CD4-positive, alpha-beta memory T cell (primary cell): ENCODE measurements around the gene SPATS2. TPM values are rescaled to one million over a fixed set of nuclear protein-coding genes. Genes with fewer than 3 reads are reported as not detected.
A peak's percentile ranks its signal among the peaks of the same experiment; 100 is the strongest.

Source experiments
- CTCF ChIA-PET: fragments of 350-600 bp; sonication (Branson Sonifier 250); formaldehyde crosslinking; loops from one replicate; lab custom pipeline; 2021; ENCODE audit warnings: inconsistent platforms; ENCODE audit not compliant: partially characterized antibody; lab: Charles Lee
- POLR2A ChIA-PET: fragments of 350-600 bp; sonication (Branson Sonifier 250); formaldehyde crosslinking; loops from one replicate; lab custom pipeline; 2021; ENCODE audit not compliant: partially characterized antibody; lab: Charles Lee
- DNase-seq, 5 donors: peaks; one replicate each; pipeline versions ENCODE4 v3.0.0 to v3.0.0-alpha.2; 2020 to 2022; ENCODE audit warnings: mixed read lengths in 1 of 5
- H3K27ac ChIP-seq: one replicate; pipeline ENCODE4 v1.7.0; 2013; ENCODE audit warnings: low read depth, low read length
- H3K27me3 ChIP-seq: 2 replicates; pipeline ENCODE4 v1.7.0; 2013; ENCODE audit warnings: mild to moderate bottlenecking, low read length, moderate library complexity; ENCODE audit not compliant: insufficient read depth
- H3K36me3 ChIP-seq: 2 replicates; pipeline ENCODE4 v1.7.0; 2013; ENCODE audit warnings: mild to moderate bottlenecking, low read length, moderate library complexity; ENCODE audit not compliant: insufficient read depth
- H3K4me1 ChIP-seq: 2 replicates; pipeline ENCODE4 v1.7.0; 2013; ENCODE audit warnings: mild to moderate bottlenecking, low read length, moderate library complexity; ENCODE audit not compliant: insufficient read depth
- H3K4me3 ChIP-seq, 2 donors: one replicate each; pipeline ENCODE4 v1.7.0; 2013; ENCODE audit warnings: low read length in 2 of 2, mild to moderate bottlenecking in 1 of 2
- H3K9me3 ChIP-seq, 2 donors: one replicate each; pipeline ENCODE4 v1.7.0; 2013; ENCODE audit warnings: low read length in 2 of 2, control low read depth in 1 of 2; ENCODE audit not compliant: control insufficient read depth in 1 of 2
- H3K27ac Mint-ChIP-seq, 7 donors: one replicate each; pipeline ENCODE4 v1.8.0; 2020 to 2021; ENCODE audit warnings: mixed read lengths in 7 of 7, mild to moderate bottlenecking in 6 of 7, inconsistent platforms in 3 of 7, moderate library complexity in 3 of 7
- H3K27me3 Mint-ChIP-seq, 2 donors: one replicate each; pipeline ENCODE4 v1.8.0; 2020 to 2021; ENCODE audit warnings: mixed read lengths in 2 of 2
- H3K36me3 Mint-ChIP-seq, 2 donors: one replicate each; pipeline ENCODE4 v1.8.0; 2020 to 2021; ENCODE audit warnings: mixed read lengths in 2 of 2, inconsistent platforms in 1 of 2, mild to moderate bottlenecking in 1 of 2
- H3K4me1 Mint-ChIP-seq, 4 donors: one replicate each; pipeline ENCODE4 v1.8.0; 2020 to 2021; ENCODE audit warnings: mixed read lengths in 4 of 4, mild to moderate bottlenecking in 1 of 4
- H3K4me3 Mint-ChIP-seq, 8 donors: one replicate each; pipeline ENCODE4 v1.8.0; 2020 to 2021; ENCODE audit warnings: mixed read lengths in 8 of 8, mild to moderate bottlenecking in 7 of 8, moderate library complexity in 6 of 8, inconsistent platforms in 3 of 8
- H3K9me3 Mint-ChIP-seq, 8 donors: one replicate each; pipeline ENCODE4 v1.8.0; 2020 to 2021; ENCODE audit warnings: mixed read lengths in 8 of 8, mild to moderate bottlenecking in 5 of 8, inconsistent platforms in 3 of 8, moderate library complexity in 1 of 8
- intact Hi-C: fragments of 100-400 bp; cut with micrococcal nuclease; formaldehyde crosslinking; loops from one replicate; pipeline ENCODE4 v1.15.1; 2023
- polyA plus RNA-seq, 2 donors: library from polyadenylated mRNA; unstranded; fragments of 300-500 nt; fragmentation: Illumina TruSeq; gene quantifications; one replicate each; pipeline ENCODE4 v1.2.3, GENCODE V29; 2021
- total RNA-seq, 2 experiments: library from RNA; stranded (reverse); gene quantifications; one replicate each; pipeline ENCODE4 v1.2.3, GENCODE V29; 2021

The SPATS2 gene
- total and polyA plus RNA-seq, 4 experiments from 2014 or later: 4.3 to 7.8 (median 5.0) TPM

DNA sequence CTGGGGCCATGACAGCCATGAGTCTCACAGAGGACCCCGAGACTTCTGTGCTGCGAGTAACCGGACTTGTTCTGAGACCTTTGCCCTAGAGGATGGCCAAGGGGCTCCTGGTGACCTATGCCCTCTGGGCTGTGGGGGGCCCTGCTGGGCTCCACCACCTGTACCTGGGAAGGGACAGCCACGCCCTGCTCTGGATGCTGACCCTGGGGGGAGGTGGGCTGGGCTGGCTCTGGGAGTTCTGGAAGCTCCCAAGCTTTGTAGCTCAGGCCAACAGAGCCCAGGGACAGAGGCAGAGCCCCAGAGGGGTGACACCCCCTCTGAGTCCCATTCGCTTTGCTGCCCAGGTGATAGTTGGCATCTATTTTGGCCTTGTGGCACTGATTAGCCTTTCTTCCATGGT is 18.5 kb upstream of the SPATS2 start:
- Histone ChIP-seq H3K27me3 (peaks cover 52% of the 10 kb centered on the region), H3K36me3 (no peaks in the 10 kb centered on the region), H3K27ac (no peak overlapping the region), H3K9me3 (no peaks in the 10 kb centered on the region), H3K4me3 (no peak overlapping the region), H3K4me1 (peaks cover 32% of the 10 kb centered on the region)
- H3K4me1 Mint-ChIP-seq: peaks cover 9 to 32% (median 22%) of the 10 kb centered on the region in 4 donors
- ChIA-PET CTCF (interaction anchor here (0.7 to 17.9 kb wide), 8 partner anchors 9 to 164 kb away, joined by 3 to 538 read pairs (median 32); partner anchors contain the start of genes C1QL4 and SPATS2), POLR2A (no interaction called here)
- intact Hi-C loops: no loop called here
- H3K4me3 Mint-ChIP-seq: peak overlapping the region in 3 of 8 donors; percentile 17 to 64 (median 29)
- peak overlapping the region in 1 of 7 donors; percentile 19 for H3K27ac Mint-ChIP-seq
- H3K9me3 Mint-ChIP-seq: no peaks in the 10 kb centered on the region
- H3K27me3 Mint-ChIP-seq: peaks cover 24 to 42% of the 10 kb centered on the region in 2 donors
- no peak for DNase-seq
- H3K36me3 Mint-ChIP-seq: no peaks in the 10 kb centered on the region

DNA sequence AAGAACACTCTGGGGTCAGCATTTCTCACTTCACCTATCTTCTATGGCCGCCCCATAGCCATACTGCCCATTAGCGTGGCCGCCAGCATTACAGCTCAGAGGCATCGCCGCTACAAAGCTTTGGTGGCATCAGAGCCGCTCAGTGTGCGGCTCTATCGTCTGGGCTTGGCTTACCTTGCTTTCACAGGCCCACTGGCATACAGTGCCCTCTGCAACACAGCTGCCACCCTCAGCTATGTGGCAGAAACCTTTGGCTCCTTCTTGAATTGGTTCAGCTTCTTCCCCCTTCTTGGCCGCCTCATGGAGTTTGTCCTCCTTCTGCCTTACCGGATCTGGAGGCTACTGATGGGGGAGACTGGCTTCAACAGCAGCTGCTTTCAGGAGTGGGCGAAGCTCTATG is 18.0 kb upstream of the SPATS2 start:
- Mint-ChIP-seq H3K27ac (no peak overlapping the region), H3K36me3 (no peaks in the 10 kb centered on the region), H3K27me3 (peaks cover 24 to 39% of the 10 kb centered on the region in 2 donors), H3K9me3 (no peaks in the 10 kb centered on the region), H3K4me1 (peaks cover 9 to 27% (median 18%) of the 10 kb centered on the region in 4 donors), H3K4me3 (peak overlapping the region in 2 of 8 donors; percentile 43 to 46)
- no peaks in the 10 kb centered on the region for H3K9me3 ChIP-seq
- H3K27me3 ChIP-seq: peaks cover 50% of the 10 kb centered on the region
- DNase-seq: no peak
- intact Hi-C loops: no loop called here
- H3K27ac ChIP-seq: no peak overlapping the region
- no peak overlapping the region for H3K4me3 ChIP-seq
- H3K36me3 ChIP-seq: no peaks in the 10 kb centered on the region
- ChIA-PET POLR2A (no interaction called here), CTCF (interaction anchor here (0.5 to 17.9 kb wide), 7 partner anchors 9 to 273 kb away, joined by 3 to 538 read pairs (median 48); partner anchors contain the start of gene C1QL4)
- H3K4me1 ChIP-seq: peaks cover 28% of the 10 kb centered on the region

DNA sequence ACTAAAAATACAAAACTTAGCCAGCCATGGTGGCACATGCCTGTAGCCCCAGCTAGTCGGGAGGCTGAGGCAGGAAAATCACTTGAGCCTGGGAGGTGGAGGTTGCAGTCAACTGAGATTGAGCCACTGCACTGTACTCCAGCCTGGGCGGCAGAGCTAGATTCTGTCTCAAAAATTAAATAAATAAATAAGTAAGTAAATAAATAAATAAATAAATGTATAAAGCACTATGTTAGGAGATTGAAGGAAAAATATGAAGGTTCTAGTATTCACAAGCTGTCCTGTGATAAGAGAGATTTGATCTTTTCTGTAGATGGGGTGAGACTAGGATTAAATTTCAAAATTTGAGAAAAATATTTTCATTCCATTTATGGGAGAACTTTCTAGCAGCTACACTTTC is 14.9 kb upstream of the SPATS2 start:
- Histone ChIP-seq H3K9me3 (no peaks in the 10 kb centered on the region), H3K27ac (no peak overlapping the region), H3K36me3 (no peaks in the 10 kb centered on the region), H3K27me3 (peaks cover 29% of the 10 kb centered on the region), H3K4me3 (no peak overlapping the region), H3K4me1 (peaks cover 8% of the 10 kb centered on the region)
- POLR2A ChIA-PET: no interaction called here
- intact Hi-C loops: no loop called here
- CTCF ChIA-PET: interaction anchor here (1.3 to 17.9 kb wide), 5 partner anchors 9 to 160 kb away, joined by 6 to 538 read pairs (median 48); partner anchors contain the start of gene C1QL4
- Mint-ChIP-seq H3K9me3 (no peaks in the 10 kb centered on the region), H3K4me3 (no peak overlapping the region), H3K36me3 (no peaks in the 10 kb centered on the region), H3K27ac (no peak overlapping the region), H3K27me3 (peaks cover 17 to 33% of the 10 kb centered on the region in 2 donors), H3K4me1 (peaks cover under 1 to 2% (median 2%) of the 10 kb centered on the region in 4 donors)
- no peak for DNase-seq

DNA sequence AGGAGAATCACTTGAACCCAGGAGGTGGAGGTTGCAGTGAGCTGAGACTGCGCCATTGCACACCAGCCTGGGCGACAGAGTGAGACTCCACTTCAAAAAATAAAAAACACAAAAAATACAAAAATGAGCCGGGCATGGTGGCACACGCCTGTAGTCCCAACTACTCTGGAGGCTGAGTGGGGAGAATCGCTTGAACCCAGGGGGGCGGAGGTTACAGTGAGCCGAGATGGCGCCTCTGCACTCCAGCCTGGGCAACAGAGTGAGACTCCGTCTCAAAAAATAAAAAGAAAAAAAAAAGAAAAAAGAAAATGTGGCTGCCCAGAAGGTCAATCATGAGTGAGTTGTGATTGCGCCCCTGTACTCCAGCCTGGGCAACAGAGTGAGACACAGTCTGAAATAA is 11.3 kb upstream of the SPATS2 start:
- no peaks in the 10 kb centered on the region for H3K9me3 ChIP-seq
- no peaks in the 10 kb centered on the region for H3K36me3 ChIP-seq
- CTCF ChIA-PET: interaction anchor here (1.4 to 17.9 kb wide), 4 partner anchors 13 to 157 kb away, joined by 4 to 538 read pairs (median 48); partner anchors contain the start of gene SPATS2
- no peak overlapping the region for H3K4me3 Mint-ChIP-seq
- H3K4me1 Mint-ChIP-seq: peaks cover 0 to 5% (median 4%) of the 10 kb centered on the region in 4 donors
- no peaks in the 10 kb centered on the region for H3K4me1 ChIP-seq
- H3K27me3 Mint-ChIP-seq: peaks cover 22 to 30% of the 10 kb centered on the region in 2 donors
- intact Hi-C loops: no loop called here
- DNase-seq: no peak
- no peak overlapping the region for H3K27ac ChIP-seq
- H3K4me3 ChIP-seq: no peak overlapping the region
- no peaks in the 10 kb centered on the region for H3K9me3 Mint-ChIP-seq
- POLR2A ChIA-PET: no interaction called here
- no peaks in the 10 kb centered on the region for H3K36me3 Mint-ChIP-seq
- H3K27me3 ChIP-seq: peaks cover 14% of the 10 kb centered on the region
- no peak overlapping the region for H3K27ac Mint-ChIP-seq

DNA sequence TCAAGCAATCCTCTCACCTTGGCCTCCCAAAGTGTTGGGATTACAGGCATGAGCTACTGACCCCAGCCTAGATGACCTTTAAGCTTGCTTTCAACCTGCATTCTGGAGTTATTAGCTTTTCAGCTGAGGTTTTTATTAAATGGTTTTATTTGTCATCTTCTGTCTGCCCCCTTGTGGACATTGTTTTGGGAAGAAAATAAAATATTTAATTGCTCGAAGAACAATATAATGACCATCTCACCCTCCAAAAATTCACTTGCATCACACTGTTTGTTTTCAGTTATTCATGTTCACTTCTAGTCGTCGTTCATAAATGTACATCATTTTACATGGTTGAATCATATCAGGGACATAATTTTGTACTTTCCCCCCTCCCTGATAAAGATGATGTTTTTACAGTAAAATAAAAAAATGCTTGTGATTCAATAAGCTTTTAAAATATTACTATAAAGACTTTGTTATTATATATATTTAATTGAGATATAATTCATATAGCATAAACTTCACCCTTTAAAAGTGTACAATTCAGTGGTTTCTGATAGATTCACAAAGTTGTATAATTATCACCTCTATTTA is 10.1 kb upstream of the SPATS2 start:
- H3K36me3 Mint-ChIP-seq: no peaks in the 10 kb centered on the region
- POLR2A ChIA-PET: interaction anchor here (0.7 to 2.1 kb wide), 2 partner anchors 9 to 10 kb away, joined by 3 to 14 read pairs; partner anchors contain the start of gene SPATS2
- H3K4me3 ChIP-seq: no peak overlapping the region
- peaks cover 0 to 5% (median 4%) of the 10 kb centered on the region in 4 donors for H3K4me1 Mint-ChIP-seq
- H3K27me3 Mint-ChIP-seq: peaks cover 22 to 29% of the 10 kb centered on the region in 2 donors
- H3K36me3 ChIP-seq: no peaks in the 10 kb centered on the region
- H3K27ac Mint-ChIP-seq: no peak overlapping the region
- intact Hi-C loops: no loop called here
- H3K27ac ChIP-seq: no peak overlapping the region
- H3K9me3 ChIP-seq: no peaks in the 10 kb centered on the region
- H3K9me3 Mint-ChIP-seq: no peaks in the 10 kb centered on the region
- H3K4me1 ChIP-seq: no peaks in the 10 kb centered on the region
- no peak overlapping the region for H3K4me3 Mint-ChIP-seq
- CTCF ChIA-PET: interaction anchor here (1.0 to 17.9 kb wide), 23 partner anchors 9 to 294 kb away, joined by 3 to 538 read pairs (median 6); partner anchors contain the start of genes C1QL4, DNAJC22, SPATS2 and TROAP
- peaks cover 10% of the 10 kb centered on the region for H3K27me3 ChIP-seq
- no peak for DNase-seq

DNA sequence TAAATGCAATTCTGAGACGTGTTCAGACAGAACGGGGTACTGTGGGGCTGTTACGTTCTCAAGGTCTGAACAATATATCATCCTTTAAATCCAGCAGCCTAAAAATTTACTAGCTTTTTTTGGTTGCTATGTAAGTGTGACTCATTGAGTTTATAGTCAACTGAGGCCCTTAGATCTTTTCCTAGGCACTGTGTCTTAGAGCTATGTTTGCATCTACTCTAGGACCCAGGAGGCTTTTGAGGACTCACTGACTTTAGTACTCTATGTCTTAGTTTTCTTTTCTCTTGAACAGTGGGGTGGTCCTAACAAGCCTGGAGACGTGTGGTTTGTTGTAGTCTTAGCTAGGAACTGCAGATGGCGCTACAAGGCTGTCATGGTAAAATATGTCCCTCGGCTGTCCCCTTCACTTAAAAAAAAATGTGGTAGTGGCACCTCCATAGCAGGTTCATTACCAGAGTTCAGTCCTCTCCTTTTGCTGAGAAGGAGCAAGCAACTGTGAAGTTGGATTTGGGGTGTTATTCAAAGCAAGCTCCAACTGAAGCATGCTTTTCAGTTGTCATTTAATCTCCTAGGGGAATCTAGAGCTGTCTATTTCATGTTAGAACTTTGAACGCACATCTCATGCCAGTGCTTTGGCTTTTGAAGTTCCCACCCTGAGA is 8.7 kb upstream of the SPATS2 start:
- peaks cover 20 to 23% of the 10 kb centered on the region in 2 donors for H3K27me3 Mint-ChIP-seq
- peak; percentile 63 to 70 (median 65) for DNase-seq
- Histone ChIP-seq H3K4me1 (no peaks in the 10 kb centered on the region), H3K9me3 (no peaks in the 10 kb centered on the region), H3K36me3 (no peaks in the 10 kb centered on the region), H3K27me3 (peaks cover 6% of the 10 kb centered on the region), H3K4me3 (no peak overlapping the region), H3K27ac (no peak overlapping the region)
- POLR2A ChIA-PET: interaction anchor here (0.7 to 2.1 kb wide), 7 partner anchors 8 to 265 kb away, joined by 3 to 14 read pairs (median 5); partner anchors contain the start of genes PRPF40B and SPATS2
- CTCF ChIA-PET: interaction anchor here (0.5 to 17.9 kb wide), 57 partner anchors 10 to 863 kb away, joined by 3 to 538 read pairs (median 4); partner anchors contain the start of genes C1QL4, DNAJC22, PRPF40B and SPATS2
- H3K4me1 Mint-ChIP-seq: peaks cover 0 to 5% (median 4%) of the 10 kb centered on the region in 4 donors
- intact Hi-C loops: loop anchor here (1.0 kb wide), 3 partner anchors 31 to 222 kb away; no protein-coding TSS in a partner anchor
- H3K4me3 Mint-ChIP-seq: no peak overlapping the region
- no peak overlapping the region for H3K27ac Mint-ChIP-seq
- H3K9me3 Mint-ChIP-seq: no peaks in the 10 kb centered on the region
- H3K36me3 Mint-ChIP-seq: no peaks in the 10 kb centered on the region
